Mucosa of descending colon (tissue), 3 donors: Measurements from ENCODE around the gene VMAC. TPM values are rescaled to one million over a fixed set of nuclear protein-coding genes. Genes with fewer than 3 reads are reported as not detected.

Experiments
- ATAC-seq: fragments of 200-7000 bp; cut with Tn5 transposase; one replicate; pipeline ENCODE4 v1.9.1; 2020; ENCODE audit warnings: mild to moderate bottlenecking, moderate library complexity
- DNase-seq, 3 donors: peaks; one replicate each; pipeline ENCODE4 v3.0.0-alpha.2; 2020
- H3K36me3 ChIP-seq: fragments of 200-600 bp; one replicate; pipeline ENCODE4 v1.8.0; 2021; ENCODE audit warnings: low read depth, mild to moderate bottlenecking
- H3K4me1 ChIP-seq: fragments of 200-600 bp; one replicate; pipeline ENCODE4 v1.8.0; 2021; ENCODE audit warnings: low read depth, mild to moderate bottlenecking
- H3K4me3 ChIP-seq: fragments of 200-600 bp; one replicate; pipeline ENCODE4 v1.8.0; 2021; ENCODE audit warnings: mild to moderate bottlenecking
- H3K9me3 ChIP-seq: fragments of 200-600 bp; one replicate; pipeline ENCODE4 v1.8.0; 2021; ENCODE audit warnings: mild to moderate bottlenecking
- intact Hi-C, 2 donors: fragments of 100-400 bp; cut with DNase I in 1 of 2; cut with micrococcal nuclease in 1 of 2; formaldehyde crosslinking; loops; one replicate each; pipeline versions ENCODE4 v1.11.0 to v1.11.1; 2022; cut with DNase I, micrococcal nuclease
- total RNA-seq, 3 donors: library from RNA; stranded (reverse); fragmentation: NEBNext Ultra II Directional in 2 of 3; extraction: Animal tissue kit (Norgen Biotek cat#: 25700) in 2 of 3; gene quantifications; one replicate each; pipeline versions ENCODE4 v1.2.1 to v1.2.4, GENCODE V29; 2021 to 2023
- TF ChIP-seq, protein P1 (sequence below): fragments of 200-600 bp; IDR thresholded peaks from one replicate; pipeline ENCODE4 v1.8.0; 2022; ENCODE audit warnings: antibody characterized with exemption, mild to moderate bottlenecking
- donor health status: DM: no; HTN: no; CAD: no; lungs with moderate emphysema.
- donor health status: DM: no; HTN: no; CAD: no.
- donor health status: DM: no; HTN: yes; CAD: no.

VMAC gene
- total RNA-seq, 3 donors from 2014 or later, result 5.6 to 10.0 (median 8.3) TPM

DNA sequence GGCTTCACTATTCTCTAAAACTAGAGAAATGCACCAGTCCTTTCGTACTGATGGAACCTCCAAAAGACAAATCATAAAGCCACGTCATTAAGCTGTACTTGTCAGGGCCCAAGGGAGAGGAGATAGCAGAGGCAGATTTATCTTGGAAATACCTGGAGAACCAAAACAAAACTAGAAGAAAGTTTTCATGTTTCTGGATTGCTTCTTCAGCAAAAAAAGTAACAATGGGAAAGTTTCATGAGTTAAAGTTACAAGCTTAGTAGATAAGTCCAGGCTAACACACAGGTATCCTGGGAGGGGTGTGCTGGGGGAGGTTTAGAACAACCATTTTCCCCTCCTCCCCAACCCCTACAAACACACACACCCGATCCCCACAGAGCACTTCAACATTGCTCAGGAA is 51.7 kb downstream of the VMAC start:
- ATAC-seq, result no peak
- intact Hi-C loops, result no loop called here
- TF ChIP-seq, protein P1, sequence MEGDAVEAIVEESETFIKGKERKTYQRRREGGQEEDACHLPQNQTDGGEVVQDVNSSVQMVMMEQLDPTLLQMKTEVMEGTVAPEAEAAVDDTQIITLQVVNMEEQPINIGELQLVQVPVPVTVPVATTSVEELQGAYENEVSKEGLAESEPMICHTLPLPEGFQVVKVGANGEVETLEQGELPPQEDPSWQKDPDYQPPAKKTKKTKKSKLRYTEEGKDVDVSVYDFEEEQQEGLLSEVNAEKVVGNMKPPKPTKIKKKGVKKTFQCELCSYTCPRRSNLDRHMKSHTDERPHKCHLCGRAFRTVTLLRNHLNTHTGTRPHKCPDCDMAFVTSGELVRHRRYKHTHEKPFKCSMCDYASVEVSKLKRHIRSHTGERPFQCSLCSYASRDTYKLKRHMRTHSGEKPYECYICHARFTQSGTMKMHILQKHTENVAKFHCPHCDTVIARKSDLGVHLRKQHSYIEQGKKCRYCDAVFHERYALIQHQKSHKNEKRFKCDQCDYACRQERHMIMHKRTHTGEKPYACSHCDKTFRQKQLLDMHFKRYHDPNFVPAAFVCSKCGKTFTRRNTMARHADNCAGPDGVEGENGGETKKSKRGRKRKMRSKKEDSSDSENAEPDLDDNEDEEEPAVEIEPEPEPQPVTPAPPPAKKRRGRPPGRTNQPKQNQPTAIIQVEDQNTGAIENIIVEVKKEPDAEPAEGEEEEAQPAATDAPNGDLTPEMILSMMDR, result no peak
- DNase-seq, result no peak
- no peaks in the 10 kb centered on the region for H3K9me3 ChIP-seq
- no peak overlapping the region for H3K4me3 ChIP-seq
- H3K4me1 ChIP-seq, result peaks cover 65% of the 10 kb centered on the region
- no peaks in the 10 kb centered on the region for H3K36me3 ChIP-seq

DNA sequence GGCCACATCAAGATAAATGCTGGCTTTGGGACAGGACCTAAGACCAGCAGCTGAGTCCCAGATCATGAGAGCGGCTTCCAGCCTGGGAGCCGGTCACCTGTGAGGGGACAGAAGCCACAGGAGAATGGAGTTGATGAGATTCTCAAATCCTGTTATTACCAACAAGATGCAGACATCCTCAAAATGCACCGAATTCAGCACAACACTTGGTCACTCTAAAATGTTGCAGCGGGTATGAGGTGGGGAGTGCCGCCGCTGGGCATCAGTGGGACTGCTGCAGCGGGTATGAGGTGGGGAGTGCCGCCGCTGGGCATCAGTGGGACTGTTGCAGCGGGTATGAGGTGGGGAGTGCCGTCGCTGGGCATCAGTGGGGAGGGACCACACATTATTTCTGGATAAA is 52.1 kb downstream of the VMAC start:
- ATAC-seq, result no peak
- peak in 1 of 3 donors; percentile 45 for DNase-seq
- Histone ChIP-seq H3K4me1 (peaks cover 65% of the 10 kb centered on the region), H3K4me3 (no peak overlapping the region), H3K9me3 (no peaks in the 10 kb centered on the region), H3K36me3 (no peaks in the 10 kb centered on the region)
- TF ChIP-seq, protein P1, result no peak
- intact Hi-C loops, result no loop called here

DNA sequence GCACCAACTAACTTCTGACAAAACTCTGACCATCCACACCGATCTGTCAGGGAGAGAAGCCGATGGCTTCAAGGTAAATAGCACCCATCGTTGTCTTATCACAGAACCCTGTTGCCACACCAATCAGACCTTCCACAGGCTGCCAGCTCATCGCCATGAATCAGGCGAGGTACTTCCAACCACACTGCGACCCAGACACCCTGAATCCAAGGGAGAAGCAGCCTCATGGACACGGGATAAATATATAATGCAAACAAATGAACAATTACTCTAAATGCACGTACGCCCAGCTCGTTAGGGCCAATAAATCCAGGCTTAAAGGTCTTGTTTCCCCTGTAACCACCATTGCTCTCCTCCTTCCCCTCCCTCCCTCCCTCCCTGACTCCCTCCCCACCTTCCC is 52.5 kb downstream of the VMAC start:
- H3K4me3 ChIP-seq, result no peak overlapping the region
- peaks cover 65% of the 10 kb centered on the region for H3K4me1 ChIP-seq
- H3K9me3 ChIP-seq, result no peaks in the 10 kb centered on the region
- intact Hi-C loops, result no loop called here
- TF ChIP-seq, protein P1, result no peak
- H3K36me3 ChIP-seq, result no peaks in the 10 kb centered on the region
- DNase-seq (no peak), ATAC-seq (peak; percentile 15)

DNA sequence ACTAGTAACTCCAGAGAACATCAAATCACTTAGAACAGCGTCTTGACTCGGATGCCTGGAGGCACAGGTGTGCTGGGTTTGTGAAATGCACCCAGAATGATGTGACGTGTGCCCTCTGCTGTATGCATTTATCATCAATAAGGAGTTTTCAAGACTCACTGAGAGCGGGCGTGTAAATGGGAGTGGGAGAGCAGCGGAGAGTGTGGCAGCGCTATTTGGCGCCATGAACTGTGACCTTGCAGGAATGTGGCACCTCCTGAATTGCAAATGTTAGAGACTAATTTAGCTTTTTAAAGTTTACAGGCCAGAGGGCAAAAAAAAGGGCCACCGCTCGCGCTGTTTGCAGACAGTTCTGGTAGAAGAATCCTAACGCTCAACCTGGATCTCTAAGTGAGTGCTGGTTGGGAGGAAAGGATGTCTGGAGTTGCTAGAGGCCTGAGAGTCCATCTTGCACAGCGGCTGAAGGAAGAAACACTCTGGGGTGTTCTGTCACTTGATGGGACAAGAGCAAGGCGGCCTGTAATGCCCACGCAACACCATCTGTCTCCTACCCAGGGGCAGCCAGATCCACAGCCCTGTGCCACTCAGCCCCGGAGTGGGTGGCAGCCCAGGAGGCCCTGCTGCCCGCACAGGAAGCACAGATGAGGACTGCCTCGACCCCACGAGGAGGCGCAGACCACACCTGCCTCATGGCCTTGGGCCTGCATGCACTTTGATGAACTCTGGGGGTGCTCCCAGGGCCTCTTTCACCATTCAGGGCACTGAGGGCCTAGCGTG is 53.6 kb downstream of the VMAC start:
- intact Hi-C loops, result no loop called here
- Histone ChIP-seq H3K9me3 (no peaks in the 10 kb centered on the region), H3K4me3 (no peak overlapping the region), H3K4me1 (peaks cover 73% of the 10 kb centered on the region), H3K36me3 (no peaks in the 10 kb centered on the region)
- ATAC-seq (no peak), DNase-seq (peak in 1 of 3 donors; percentile 48)
- TF ChIP-seq, protein P1, result no peak

DNA sequence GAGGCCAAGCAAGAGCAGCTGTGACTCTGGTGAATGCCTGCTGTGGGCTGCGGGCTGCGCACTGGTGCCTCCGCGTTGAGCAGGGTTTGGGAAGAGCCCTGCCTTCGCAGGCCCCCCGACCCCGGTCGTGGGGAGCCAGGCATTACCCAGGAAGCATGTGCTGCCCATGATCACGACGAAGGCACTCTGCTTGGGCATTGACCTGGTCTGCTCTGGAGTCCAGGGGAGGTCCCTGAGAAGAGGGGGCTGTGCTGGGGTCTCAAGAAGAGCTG is 54.1 kb downstream of the VMAC start:
- peaks cover 74% of the 10 kb centered on the region for H3K4me1 ChIP-seq
- no peak for DNase-seq
- ATAC-seq, result no peak
- H3K36me3 ChIP-seq, result no peaks in the 10 kb centered on the region
- no peaks in the 10 kb centered on the region for H3K9me3 ChIP-seq
- TF ChIP-seq, protein P1, result no peak
- intact Hi-C loops, result no loop called here
- H3K4me3 ChIP-seq, result no peak overlapping the region
